WTC11 (cell line): ENCODE measurements around the gene PSMD1. TPM values are rescaled to one million over a fixed set of nuclear protein-coding genes. Genes with fewer than 3 reads are reported as not detected.

Experiments used
- ATAC-seq: fragments of 200-7000 bp; cut with Tn5 transposase; 2 replicates; pipeline ENCODE4 v1.10.0; 2021; ENCODE audit warnings: mild to moderate bottlenecking, moderate library complexity
- CTCF ChIA-PET: fragments of 300-600 bp; sonication (Branson Sonifier 250); formaldehyde crosslinking; loops from one replicate; lab custom pipeline; 2021; ENCODE audit warnings: antibody characterized with exemption; lab: Charles Lee
- POLR2A ChIA-PET: fragments of 350-600 bp; sonication (Branson Sonifier 250); formaldehyde crosslinking; loops from one replicate; lab custom pipeline; 2021; ENCODE audit warnings: antibody characterized with exemption; lab: Charles Lee
- DNase-seq: peaks from one replicate; pipeline ENCODE4 v3.0.0; 2021; ENCODE audit warnings: low spot score
- H3K27ac Mint-ChIP-seq: 2 replicates; pipeline ENCODE4 v1.8.0; 2021; ENCODE audit warnings: mixed read lengths
- H3K27me3 Mint-ChIP-seq: 2 replicates; pipeline ENCODE4 v1.8.0; 2021; ENCODE audit warnings: low read depth, mild to moderate bottlenecking, moderate library complexity, mixed read lengths
- H3K36me3 Mint-ChIP-seq: 2 replicates; pipeline ENCODE4 v1.8.0; 2021; ENCODE audit warnings: mixed read lengths
- H3K4me1 Mint-ChIP-seq: 2 replicates; pipeline ENCODE4 v1.8.0; 2022; ENCODE audit warnings: mixed read lengths
- H3K4me3 Mint-ChIP-seq: 2 replicates; pipeline ENCODE4 v1.8.0; 2021; ENCODE audit warnings: mild to moderate bottlenecking, moderate library complexity, mixed read lengths
- H3K9me3 Mint-ChIP-seq: 2 replicates; pipeline ENCODE4 v1.8.0; 2021; ENCODE audit warnings: mixed read lengths
- CREB1 ChIP-seq: sonication (generic); formaldehyde crosslinking; IDR thresholded peaks from 2 replicates; pipeline ENCODE4 v1.8.0; 2023; ENCODE audit warnings: mild to moderate bottlenecking, missing genetic modification reagents
- ELF4 ChIP-seq: sonication (generic); formaldehyde crosslinking; IDR thresholded peaks from 2 replicates; pipeline ENCODE4 v1.8.1; 2022; ENCODE audit warnings: low read depth, mild to moderate bottlenecking, moderate library complexity, missing genetic modification reagents
- FOXJ3 ChIP-seq: sonication (generic); formaldehyde crosslinking; IDR thresholded peaks from 2 replicates; pipeline ENCODE4 v1.9.0; 2021; ENCODE audit warnings: missing genetic modification reagents, mild to moderate bottlenecking, borderline replicate concordance
- GABPB1 ChIP-seq: sonication (generic); formaldehyde crosslinking; IDR thresholded peaks from 2 replicates; pipeline ENCODE4 v1.8.1; 2023; ENCODE audit warnings: mild to moderate bottlenecking, missing genetic modification reagents
- NR2C2 ChIP-seq: sonication (generic); formaldehyde crosslinking; IDR thresholded peaks from 2 replicates; pipeline ENCODE4 v1.8.0; 2022; ENCODE audit warnings: mild to moderate bottlenecking, missing genetic modification reagents
- OVOL2 ChIP-seq: fragments of 250-450 bp; sonication (Bioruptor Pico); IDR thresholded peaks from 2 replicates; pipeline ENCODE4 v1.9.0; 2021; ENCODE audit warnings: mild to moderate bottlenecking, borderline replicate concordance
- RORB ChIP-seq: fragments of 250-450 bp; sonication (Bioruptor Pico); IDR thresholded peaks from 2 replicates; pipeline ENCODE4 v1.9.0; 2021; ENCODE audit warnings: mild to moderate bottlenecking
- SOX15 ChIP-seq: fragments of 250-450 bp; sonication (Bioruptor Pico); IDR thresholded peaks from 2 replicates; pipeline ENCODE4 v1.9.0; 2021; ENCODE audit warnings: mild to moderate bottlenecking
- TEAD1 ChIP-seq: sonication (generic); formaldehyde crosslinking; IDR thresholded peaks from 2 replicates; pipeline ENCODE4 v1.8.0; 2022; ENCODE audit warnings: mild to moderate bottlenecking, missing genetic modification reagents
- TEAD4 ChIP-seq: sonication (generic); formaldehyde crosslinking; IDR thresholded peaks from 2 replicates; pipeline ENCODE4 v1.8.0; 2022; ENCODE audit warnings: mild to moderate bottlenecking, missing genetic modification reagents
- ZNF232 ChIP-seq: sonication (generic); formaldehyde crosslinking; IDR thresholded peaks from 2 replicates; pipeline ENCODE4 v1.8.0; 2022; ENCODE audit warnings: mild to moderate bottlenecking, missing genetic modification reagents
- ZNF263 ChIP-seq: sonication (generic); formaldehyde crosslinking; IDR thresholded peaks from 2 replicates; pipeline ENCODE4 v1.8.1; 2022; ENCODE audit warnings: low read depth, mild to moderate bottlenecking, moderate library complexity, missing genetic modification reagents
- ZNF317 ChIP-seq: sonication (generic); formaldehyde crosslinking; IDR thresholded peaks from 2 replicates; pipeline ENCODE4 v1.8.1; 2023; ENCODE audit warnings: low read depth, mild to moderate bottlenecking, moderate library complexity, missing genetic modification reagents, borderline replicate concordance
- ZNF423 ChIP-seq: fragments of 250-450 bp; sonication (Bioruptor Pico); IDR thresholded peaks from 2 replicates; pipeline ENCODE4 v2.1.2; 2022; ENCODE audit warnings: mild to moderate bottlenecking, moderate library complexity
- total RNA-seq: library from RNA; stranded (reverse); gene quantifications from 3 replicates; pipeline ENCODE4 v1.2.3, GENCODE V29; 2021
- TF ChIP-seq, protein P1 (sequence below): fragments of 250-450 bp; sonication (Bioruptor Pico); IDR thresholded peaks from 2 replicates; pipeline ENCODE4 v1.8.0; 2021; ENCODE audit warnings: mild to moderate bottlenecking
- TF ChIP-seq, protein P2 (sequence below): sonication (generic); formaldehyde crosslinking; IDR thresholded peaks from 2 replicates; pipeline ENCODE4 v1.8.0; 2023; ENCODE audit warnings: missing genetic modification reagents, mild to moderate bottlenecking, borderline replicate concordance
- TF ChIP-seq, protein P3 (sequence below): sonication (generic); formaldehyde crosslinking; IDR thresholded peaks from 2 replicates; pipeline ENCODE4 v1.8.1; 2023; ENCODE audit warnings: mild to moderate bottlenecking, missing genetic modification reagents
- TF ChIP-seq, protein P4 (sequence below): sonication (generic); formaldehyde crosslinking; IDR thresholded peaks from 2 replicates; pipeline ENCODE4 v1.8.0; 2022; ENCODE audit warnings: mild to moderate bottlenecking, missing genetic modification reagents
- TF ChIP-seq, protein P5 (sequence below): sonication (generic); formaldehyde crosslinking; IDR thresholded peaks from 2 replicates; pipeline ENCODE4 v1.8.1; 2023; ENCODE audit warnings: mild to moderate bottlenecking, missing genetic modification reagents

The PSMD1 gene
- total RNA-seq, 1 experiment from 2014 or later = 163 TPM

DNA sequence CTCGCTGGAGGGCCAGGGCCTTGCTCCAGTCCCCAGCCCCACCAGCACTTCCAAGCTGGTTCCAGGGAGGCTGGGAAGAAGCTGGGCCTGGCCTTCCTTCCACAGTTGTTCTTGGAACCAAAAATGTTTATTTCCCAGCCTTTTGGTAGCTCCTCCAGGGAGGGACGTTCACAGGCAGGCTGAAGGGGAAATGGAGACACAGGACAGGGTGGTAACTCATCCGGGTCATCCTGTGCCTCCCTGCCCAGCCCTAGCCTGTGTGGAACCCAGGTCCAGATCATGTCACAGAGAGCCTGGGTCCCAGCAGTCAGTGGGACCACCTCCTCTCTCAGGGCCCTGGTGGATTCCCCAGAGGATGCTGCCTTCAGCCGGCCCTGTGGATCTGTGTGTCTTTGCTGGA, 129.2 kb downstream of the PSMD1 start:
- peaks cover 25% of the 10 kb centered on the region for H3K4me1 Mint-ChIP-seq
- H3K27me3 Mint-ChIP-seq = no peaks in the 10 kb centered on the region
- ChIA-PET CTCF (no interaction called here), POLR2A (no interaction called here)
- no peak overlapping the region for H3K4me3 Mint-ChIP-seq
- 0 out of 2 replicates have a peak, but pooled peaks cover 4% of the 10 kb centered on the region for H3K9me3 Mint-ChIP-seq
- H3K36me3 Mint-ChIP-seq = no peaks in the 10 kb centered on the region
- ATAC-seq = no peak
- DNase-seq = no peak
- TF ChIP-seq, protein P1, sequence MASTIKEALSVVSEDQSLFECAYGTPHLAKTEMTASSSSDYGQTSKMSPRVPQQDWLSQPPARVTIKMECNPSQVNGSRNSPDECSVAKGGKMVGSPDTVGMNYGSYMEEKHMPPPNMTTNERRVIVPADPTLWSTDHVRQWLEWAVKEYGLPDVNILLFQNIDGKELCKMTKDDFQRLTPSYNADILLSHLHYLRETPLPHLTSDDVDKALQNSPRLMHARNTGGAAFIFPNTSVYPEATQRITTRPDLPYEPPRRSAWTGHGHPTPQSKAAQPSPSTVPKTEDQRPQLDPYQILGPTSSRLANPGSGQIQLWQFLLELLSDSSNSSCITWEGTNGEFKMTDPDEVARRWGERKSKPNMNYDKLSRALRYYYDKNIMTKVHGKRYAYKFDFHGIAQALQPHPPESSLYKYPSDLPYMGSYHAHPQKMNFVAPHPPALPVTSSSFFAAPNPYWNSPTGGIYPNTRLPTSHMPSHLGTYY = no peak
- no peak for TF ChIP-seq CREB1 (CRISPR knock-in tag)
- H3K27ac Mint-ChIP-seq = no peak overlapping the region

DNA sequence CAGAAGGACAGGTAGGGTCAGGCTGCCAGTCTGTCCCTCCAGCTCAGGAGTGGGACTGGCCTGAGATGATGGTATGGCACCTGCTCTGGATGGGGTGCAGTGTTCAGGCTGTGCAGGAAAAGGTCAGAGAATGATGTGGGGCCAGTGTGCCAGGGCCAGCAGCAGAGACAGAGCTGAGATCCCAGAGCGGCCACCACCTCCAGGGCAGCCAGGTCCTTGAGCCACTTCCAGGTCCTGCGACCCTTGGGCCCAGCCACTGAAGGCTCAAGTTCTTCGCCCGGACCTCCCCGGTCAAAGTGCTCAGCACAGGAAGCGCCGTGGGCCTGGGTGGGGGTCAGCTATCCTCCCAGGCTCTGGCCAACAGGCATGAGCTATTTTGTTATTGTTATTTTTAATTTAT, 129.7 kb downstream of the PSMD1 start:
- peaks cover 30% of the 10 kb centered on the region for H3K4me1 Mint-ChIP-seq
- TF ChIP-seq ZNF423 (CRISPR knock-in tag) = no peak
- TF ChIP-seq ELF4 (CRISPR knock-in tag) = no peak
- no peak for TF ChIP-seq ZNF317
- no peak for TF ChIP-seq OVOL2 (CRISPR knock-in tag)
- no peak for TF ChIP-seq TEAD4 (CRISPR knock-in tag)
- TF ChIP-seq GABPB1 = no peak
- TF ChIP-seq ZNF263 (CRISPR knock-in tag) = no peak
- no peak for TF ChIP-seq NR2C2 (CRISPR knock-in tag)
- no peak for TF ChIP-seq ZNF232 (CRISPR knock-in tag)
- no peak for TF ChIP-seq RORB (CRISPR knock-in tag)
- TF ChIP-seq, protein P2, sequence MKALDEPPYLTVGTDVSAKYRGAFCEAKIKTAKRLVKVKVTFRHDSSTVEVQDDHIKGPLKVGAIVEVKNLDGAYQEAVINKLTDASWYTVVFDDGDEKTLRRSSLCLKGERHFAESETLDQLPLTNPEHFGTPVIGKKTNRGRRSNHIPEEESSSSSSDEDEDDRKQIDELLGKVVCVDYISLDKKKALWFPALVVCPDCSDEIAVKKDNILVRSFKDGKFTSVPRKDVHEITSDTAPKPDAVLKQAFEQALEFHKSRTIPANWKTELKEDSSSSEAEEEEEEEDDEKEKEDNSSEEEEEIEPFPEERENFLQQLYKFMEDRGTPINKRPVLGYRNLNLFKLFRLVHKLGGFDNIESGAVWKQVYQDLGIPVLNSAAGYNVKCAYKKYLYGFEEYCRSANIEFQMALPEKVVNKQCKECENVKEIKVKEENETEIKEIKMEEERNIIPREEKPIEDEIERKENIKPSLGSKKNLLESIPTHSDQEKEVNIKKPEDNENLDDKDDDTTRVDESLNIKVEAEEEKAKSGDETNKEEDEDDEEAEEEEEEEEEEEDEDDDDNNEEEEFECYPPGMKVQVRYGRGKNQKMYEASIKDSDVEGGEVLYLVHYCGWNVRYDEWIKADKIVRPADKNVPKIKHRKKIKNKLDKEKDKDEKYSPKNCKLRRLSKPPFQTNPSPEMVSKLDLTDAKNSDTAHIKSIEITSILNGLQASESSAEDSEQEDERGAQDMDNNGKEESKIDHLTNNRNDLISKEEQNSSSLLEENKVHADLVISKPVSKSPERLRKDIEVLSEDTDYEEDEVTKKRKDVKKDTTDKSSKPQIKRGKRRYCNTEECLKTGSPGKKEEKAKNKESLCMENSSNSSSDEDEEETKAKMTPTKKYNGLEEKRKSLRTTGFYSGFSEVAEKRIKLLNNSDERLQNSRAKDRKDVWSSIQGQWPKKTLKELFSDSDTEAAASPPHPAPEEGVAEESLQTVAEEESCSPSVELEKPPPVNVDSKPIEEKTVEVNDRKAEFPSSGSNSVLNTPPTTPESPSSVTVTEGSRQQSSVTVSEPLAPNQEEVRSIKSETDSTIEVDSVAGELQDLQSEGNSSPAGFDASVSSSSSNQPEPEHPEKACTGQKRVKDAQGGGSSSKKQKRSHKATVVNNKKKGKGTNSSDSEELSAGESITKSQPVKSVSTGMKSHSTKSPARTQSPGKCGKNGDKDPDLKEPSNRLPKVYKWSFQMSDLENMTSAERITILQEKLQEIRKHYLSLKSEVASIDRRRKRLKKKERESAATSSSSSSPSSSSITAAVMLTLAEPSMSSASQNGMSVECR (CRISPR knock-in tag) = no peak
- TF ChIP-seq, protein P3, sequence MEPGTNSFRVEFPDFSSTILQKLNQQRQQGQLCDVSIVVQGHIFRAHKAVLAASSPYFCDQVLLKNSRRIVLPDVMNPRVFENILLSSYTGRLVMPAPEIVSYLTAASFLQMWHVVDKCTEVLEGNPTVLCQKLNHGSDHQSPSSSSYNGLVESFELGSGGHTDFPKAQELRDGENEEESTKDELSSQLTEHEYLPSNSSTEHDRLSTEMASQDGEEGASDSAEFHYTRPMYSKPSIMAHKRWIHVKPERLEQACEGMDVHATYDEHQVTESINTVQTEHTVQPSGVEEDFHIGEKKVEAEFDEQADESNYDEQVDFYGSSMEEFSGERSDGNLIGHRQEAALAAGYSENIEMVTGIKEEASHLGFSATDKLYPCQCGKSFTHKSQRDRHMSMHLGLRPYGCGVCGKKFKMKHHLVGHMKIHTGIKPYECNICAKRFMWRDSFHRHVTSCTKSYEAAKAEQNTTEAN (CRISPR knock-in tag) = no peak
- no peak for TF ChIP-seq SOX15 (CRISPR knock-in tag)
- TF ChIP-seq, protein P4, sequence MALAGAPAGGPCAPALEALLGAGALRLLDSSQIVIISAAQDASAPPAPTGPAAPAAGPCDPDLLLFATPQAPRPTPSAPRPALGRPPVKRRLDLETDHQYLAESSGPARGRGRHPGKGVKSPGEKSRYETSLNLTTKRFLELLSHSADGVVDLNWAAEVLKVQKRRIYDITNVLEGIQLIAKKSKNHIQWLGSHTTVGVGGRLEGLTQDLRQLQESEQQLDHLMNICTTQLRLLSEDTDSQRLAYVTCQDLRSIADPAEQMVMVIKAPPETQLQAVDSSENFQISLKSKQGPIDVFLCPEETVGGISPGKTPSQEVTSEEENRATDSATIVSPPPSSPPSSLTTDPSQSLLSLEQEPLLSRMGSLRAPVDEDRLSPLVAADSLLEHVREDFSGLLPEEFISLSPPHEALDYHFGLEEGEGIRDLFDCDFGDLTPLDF = no peak
- TF ChIP-seq FOXJ3 (CRISPR knock-in tag) = no peak
- TF ChIP-seq TEAD1 (CRISPR knock-in tag) = no peak
- TF ChIP-seq, protein P5, sequence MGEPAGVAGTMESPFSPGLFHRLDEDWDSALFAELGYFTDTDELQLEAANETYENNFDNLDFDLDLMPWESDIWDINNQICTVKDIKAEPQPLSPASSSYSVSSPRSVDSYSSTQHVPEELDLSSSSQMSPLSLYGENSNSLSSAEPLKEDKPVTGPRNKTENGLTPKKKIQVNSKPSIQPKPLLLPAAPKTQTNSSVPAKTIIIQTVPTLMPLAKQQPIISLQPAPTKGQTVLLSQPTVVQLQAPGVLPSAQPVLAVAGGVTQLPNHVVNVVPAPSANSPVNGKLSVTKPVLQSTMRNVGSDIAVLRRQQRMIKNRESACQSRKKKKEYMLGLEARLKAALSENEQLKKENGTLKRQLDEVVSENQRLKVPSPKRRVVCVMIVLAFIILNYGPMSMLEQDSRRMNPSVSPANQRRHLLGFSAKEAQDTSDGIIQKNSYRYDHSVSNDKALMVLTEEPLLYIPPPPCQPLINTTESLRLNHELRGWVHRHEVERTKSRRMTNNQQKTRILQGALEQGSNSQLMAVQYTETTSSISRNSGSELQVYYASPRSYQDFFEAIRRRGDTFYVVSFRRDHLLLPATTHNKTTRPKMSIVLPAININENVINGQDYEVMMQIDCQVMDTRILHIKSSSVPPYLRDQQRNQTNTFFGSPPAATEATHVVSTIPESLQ (CRISPR knock-in tag) = no peak
- H3K4me3 Mint-ChIP-seq = no peak overlapping the region
- DNase-seq = no peak
- 0 out of 2 replicates have a peak, but pooled peaks cover 4% of the 10 kb centered on the region for H3K9me3 Mint-ChIP-seq
- H3K27ac Mint-ChIP-seq = no peak overlapping the region
- H3K36me3 Mint-ChIP-seq = no peaks in the 10 kb centered on the region
- CTCF ChIA-PET = interaction anchor here (1.7 kb wide), 1 partner anchor 226 kb away, joined by 4 read pairs; no protein-coding TSS in a partner anchor
- no peak for ATAC-seq
- POLR2A ChIA-PET = no interaction called here
- no peaks in the 10 kb centered on the region for H3K27me3 Mint-ChIP-seq
